Measurements from ENCODE around the gene IGLON5.

IGLON5 gene

GRCh38 chr19:51338563-51339312 is 27.3 kb downstream of the IGLON5 start:
- peak; percentile 89 for TF ChIP-seq CTCF (IDR thresholded peaks at IDR 0.05)
- peak overlapping the region; percentile 31 to 96 for H3K27ac ChIP-seq
- peak; percentile 91 for DNase-seq (ENCODE audit: low spot score)

DNA sequence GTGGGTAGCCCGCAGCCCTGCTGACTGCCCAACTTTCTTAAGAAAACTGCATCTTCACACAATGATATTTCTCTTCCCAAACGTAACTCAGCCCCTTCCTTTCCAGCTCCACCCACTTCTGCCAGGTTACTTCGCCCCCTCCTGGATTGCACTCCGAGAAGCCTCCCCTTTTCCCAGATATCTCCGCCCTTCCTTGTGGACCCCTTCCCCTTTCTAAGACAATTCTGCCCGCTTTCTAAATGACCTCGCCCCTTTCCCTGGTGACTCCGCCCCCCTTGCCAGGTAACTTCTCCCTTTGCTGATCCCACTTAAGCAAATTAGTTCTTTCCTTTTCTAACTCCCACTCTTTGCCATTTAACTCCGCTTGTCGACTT is 27.9 kb downstream of the IGLON5 start:
- no peak for TF ChIP-seq CTCF (IDR thresholded peaks at IDR 0.05)
- Histone ChIP-seq H3K4me3 (peak overlapping the region; percentile 91), H3K27ac (peak overlapping the region; percentile 31 to 96)
- DNase-seq (ENCODE audit: low spot score) = peak; percentile 82

More at GRCh38 chr19:51338563-51339312, 27.3 kb downstream of the IGLON5 start:
- peak overlapping the region; percentile 91 for H3K4me3 ChIP-seq

- peak; percentile 100 for DNase-seq (ENCODE audit: low spot score)
- TF ChIP-seq CTCF (IDR thresholded peaks at IDR 0.05) = no peak
- H3K27ac ChIP-seq = peak overlapping the region; percentile 77 to 96
- H3K4me3 ChIP-seq = peak overlapping the region; percentile 91
Observed at GRCh38 chr19:51339687-51340656, 28.5 kb downstream of the IGLON5 start.

DNA sequence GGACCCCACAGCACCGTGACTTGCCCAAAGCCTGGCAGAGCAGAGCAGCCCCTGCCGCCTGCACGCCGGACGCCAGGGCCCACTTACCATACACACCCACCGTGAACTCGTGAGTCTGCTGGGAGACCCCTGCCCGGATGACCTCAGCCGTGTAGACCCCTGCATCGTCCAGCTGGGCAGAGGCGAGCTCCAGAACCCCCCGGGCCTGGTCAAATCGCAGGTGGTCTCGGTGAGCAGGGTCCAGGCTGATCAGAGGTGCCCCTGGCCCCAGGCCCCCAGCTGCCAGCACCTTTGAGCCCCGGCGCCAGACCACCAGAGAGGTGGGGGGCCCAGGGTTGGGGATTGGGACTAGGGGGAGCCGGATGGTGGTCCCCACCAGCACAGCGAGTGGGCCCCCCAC is 29.6 kb downstream of the IGLON5 start:
- no peak for DNase-seq (ENCODE audit: low spot score)
- no peak for TF ChIP-seq CTCF (IDR thresholded peaks at IDR 0.05)
- no peak overlapping the region for H3K4me3 ChIP-seq
- H3K27ac ChIP-seq = peak overlapping the region in 1 of 2 donors; percentile 96

GRCh38 chr19:51341976-51342580 is 30.6 kb downstream of the IGLON5 start, which contains the start of gene VSIG10L:
VSIG10L (minus strand) TSS chr19:51342139; CDS start chr19:51342124, 15 bp downstream.
- no peak for DNase-seq (ENCODE audit: low spot score)
- Histone ChIP-seq H3K27ac (peak within 1 kb of the TSS in 1 of 2 donors; percentile 96), H3K4me3 (no peak within 1 kb of the TSS)
- TF ChIP-seq CTCF (IDR thresholded peaks at IDR 0.05) = no peak

DNA sequence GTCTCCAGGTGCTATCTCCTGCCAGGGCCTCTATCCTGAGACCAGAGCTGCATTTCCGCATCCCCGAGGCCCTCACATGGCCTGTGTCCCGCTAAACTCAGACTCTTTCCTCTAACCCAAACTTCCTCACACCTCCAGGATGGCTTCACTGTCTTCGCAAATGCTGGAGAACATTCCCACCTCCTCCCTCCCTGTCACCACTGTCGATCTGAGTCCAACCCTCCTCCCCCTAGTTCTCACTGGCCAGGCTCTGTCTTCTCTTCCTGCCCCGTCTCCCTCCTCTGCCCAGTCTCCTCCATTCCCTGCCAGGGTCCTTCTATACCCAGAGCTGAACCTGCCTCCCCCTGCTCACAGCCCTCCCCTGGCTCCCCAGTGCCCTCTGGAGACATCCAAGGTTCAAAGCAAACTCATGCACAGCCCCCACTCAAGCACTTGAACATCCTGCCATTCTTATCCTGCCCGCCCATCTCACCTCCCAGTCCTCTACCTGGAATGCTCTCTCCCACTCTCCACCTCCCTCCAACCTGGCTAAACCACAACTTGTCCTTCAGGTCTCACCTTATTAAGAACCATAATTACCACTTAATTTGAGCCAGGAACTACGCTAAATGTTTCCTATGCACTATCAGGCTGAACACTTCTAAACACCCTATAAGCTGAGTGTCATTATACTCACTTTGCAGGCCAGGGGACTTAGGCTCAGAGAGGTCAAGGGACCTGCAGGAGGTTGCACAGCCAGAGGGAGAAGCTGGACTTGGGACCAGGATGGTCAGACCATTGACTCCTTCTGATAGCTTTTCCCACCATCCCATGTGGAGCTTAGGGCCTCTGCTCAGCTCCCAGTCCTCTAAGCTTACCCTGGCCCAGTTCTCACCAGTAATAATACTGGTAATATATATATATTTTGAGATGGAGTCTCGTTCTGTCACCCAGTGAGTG is 31.5 kb downstream of the IGLON5 start:
- H3K4me3 ChIP-seq = no peak overlapping the region
- H3K27ac ChIP-seq = peak overlapping the region in 1 of 2 donors; percentile 36
- TF ChIP-seq CTCF (IDR thresholded peaks at IDR 0.05) = no peak
- no peak for DNase-seq (ENCODE audit: low spot score)
